Raji (cell line): Measurements from ENCODE around the gene SYCP1.

ENCODE experiments used
- POLR2A ChIP-seq: IDR thresholded peaks from 2 replicates; pipeline ENCODE4 v1.6.1; 2011; ENCODE audit warnings: low read depth, low read length, control low read depth; ENCODE audit not compliant: insufficient read depth

Gene SYCP1, protein sequence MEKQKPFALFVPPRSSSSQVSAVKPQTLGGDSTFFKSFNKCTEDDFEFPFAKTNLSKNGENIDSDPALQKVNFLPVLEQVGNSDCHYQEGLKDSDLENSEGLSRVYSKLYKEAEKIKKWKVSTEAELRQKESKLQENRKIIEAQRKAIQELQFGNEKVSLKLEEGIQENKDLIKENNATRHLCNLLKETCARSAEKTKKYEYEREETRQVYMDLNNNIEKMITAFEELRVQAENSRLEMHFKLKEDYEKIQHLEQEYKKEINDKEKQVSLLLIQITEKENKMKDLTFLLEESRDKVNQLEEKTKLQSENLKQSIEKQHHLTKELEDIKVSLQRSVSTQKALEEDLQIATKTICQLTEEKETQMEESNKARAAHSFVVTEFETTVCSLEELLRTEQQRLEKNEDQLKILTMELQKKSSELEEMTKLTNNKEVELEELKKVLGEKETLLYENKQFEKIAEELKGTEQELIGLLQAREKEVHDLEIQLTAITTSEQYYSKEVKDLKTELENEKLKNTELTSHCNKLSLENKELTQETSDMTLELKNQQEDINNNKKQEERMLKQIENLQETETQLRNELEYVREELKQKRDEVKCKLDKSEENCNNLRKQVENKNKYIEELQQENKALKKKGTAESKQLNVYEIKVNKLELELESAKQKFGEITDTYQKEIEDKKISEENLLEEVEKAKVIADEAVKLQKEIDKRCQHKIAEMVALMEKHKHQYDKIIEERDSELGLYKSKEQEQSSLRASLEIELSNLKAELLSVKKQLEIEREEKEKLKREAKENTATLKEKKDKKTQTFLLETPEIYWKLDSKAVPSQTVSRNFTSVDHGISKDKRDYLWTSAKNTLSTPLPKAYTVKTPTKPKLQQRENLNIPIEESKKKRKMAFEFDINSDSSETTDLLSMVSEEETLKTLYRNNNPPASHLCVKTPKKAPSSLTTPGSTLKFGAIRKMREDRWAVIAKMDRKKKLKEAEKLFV

DNA sequence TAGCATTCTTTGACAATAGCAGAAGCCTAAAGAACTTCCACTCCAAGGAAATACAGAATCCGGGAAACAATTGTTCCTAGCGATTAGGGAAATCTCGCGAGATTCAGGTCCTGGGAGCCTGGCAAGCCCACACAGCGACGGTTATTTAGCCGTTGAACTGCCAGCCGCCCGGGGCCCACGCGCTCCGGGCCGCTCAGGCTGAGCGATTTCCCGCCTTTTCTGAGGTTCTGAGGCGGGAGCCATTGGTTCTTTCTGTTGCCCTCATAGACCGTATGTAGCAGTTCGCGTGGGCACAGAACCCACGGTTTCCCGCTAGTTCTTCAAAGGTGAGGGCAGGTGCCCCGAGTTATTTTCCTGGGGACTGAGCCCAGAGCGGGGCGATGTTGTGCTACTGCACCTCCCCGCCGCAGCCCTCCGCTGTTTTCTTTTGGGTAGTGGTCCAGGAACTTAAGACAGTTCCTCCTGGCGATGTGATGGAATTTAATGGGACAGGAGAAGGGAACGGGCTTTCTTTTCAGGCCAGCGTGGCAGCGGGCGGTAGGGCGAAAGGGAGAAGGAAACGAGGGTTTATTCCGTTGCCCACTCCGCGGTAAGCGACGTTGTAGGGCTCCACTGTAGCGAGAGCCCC is at the start of gene SYCP1:
TSS of gene SYCP1 (plus strand) at position 171 of the 628 bp plus-strand sequence. CDS start 602 bp downstream, outside the sequence.
- TF ChIP-seq POLR2A = no peak

DNA sequence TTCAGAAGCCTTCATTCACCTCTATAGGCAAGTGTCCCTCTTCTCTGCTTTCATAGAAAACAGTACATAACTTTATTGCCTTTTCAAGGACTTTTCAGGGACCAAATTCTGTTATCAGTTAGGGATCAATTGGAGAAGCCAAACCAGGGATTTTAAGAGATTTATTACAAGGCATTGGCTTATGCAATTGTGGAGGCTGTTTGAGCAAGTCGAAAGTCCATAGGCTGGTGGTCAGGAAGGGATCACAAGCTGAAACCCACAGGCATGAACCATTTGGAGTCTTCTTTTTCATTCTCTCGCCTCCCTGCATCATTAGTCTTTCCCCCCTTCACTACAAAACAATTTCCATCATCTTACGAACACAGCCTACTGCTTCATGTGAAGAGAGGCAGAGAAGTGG is 34.8 kb upstream of the SYCP1 start:
- no peak for TF ChIP-seq POLR2A

DNA sequence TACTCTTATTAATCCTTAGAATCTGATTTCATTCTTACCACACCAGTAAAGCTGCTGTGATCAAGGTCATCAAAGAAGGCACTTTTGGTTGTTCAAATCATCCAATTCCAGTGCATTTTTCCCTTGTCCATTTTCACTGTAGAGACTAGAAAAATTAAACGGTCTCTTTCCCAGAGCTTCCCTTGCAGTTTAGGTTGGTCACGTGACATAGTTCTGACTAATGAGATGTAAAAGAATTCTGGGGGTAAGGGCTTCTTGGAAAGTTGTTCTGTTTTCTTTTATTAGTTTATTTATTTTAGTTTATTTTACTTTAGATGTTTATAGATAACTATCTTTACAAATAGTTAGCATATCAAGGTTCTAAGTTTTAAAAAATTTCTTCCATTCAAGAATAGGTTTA is 34.3 kb upstream of the SYCP1 start:
- no peak for TF ChIP-seq POLR2A

DNA sequence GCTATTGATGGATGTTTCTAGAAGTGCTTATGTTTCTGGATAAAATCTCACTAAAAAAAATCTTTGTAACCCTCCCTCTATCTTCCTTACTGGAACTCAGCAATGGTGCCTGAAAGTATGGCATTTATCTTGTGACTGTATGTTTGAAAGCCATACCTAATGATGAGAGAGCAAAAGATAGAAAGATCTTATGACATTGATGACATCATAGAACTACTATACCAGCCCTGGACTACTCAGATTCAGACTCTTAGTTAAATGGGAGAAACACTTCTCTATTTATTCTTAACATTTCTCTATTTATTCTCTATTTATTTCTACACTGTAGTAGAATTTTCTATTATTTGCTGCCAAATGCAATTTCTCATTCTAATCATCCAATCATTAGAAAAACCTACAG is 32.7 kb upstream of the SYCP1 start:
- no peak for TF ChIP-seq POLR2A

DNA sequence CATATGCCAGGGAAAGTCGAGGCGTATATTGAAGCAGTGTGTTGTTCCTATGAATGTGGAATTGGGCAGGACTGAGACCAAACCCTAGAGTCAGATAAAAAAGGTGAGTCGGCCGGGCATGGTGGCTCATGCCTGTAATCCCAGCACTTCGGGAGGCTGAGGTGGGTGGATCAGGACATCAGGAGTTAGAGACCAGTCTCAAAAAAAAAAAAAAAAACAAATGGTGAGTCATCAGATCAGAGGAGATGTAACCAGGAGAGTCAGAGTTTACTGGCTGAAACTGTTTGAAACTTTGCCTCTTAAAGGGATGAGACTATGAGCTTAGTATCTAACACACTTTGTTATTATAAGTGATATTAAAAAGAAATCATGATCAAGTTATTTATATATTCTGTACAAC is 26.4 kb upstream of the SYCP1 start:
- no peak for TF ChIP-seq POLR2A

DNA sequence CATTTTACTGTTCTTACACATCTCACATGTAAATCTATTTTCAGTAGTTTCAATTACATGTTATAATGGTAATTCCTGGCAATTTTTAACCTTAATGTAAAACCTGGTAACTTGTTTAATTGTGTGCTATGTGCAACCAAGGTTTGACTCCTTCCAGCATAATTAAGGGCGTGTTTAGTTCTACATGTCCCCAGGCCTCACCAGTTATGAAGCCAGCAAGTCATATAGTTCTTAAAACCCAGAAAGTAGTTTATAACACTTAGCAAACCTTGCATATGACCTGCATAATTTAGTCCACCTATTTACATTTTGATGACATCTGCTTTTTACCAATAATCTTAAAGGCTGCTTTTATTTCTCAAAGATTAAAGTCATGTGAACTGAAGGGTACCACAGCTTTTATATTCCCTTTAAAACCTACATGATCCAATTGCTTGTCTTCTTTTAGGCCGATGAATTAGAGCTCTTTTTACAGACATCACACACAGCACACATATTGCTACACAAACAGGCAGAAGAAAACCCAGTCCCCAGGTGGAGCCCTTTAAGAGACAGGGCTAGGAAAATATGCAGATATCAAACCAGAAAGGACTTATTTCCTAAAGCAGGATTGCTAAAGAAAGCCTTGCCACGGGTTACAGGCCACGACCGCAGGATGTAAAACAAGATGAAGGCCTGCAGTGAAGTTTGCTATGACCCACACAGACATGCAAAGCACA is 23.2 kb upstream of the SYCP1 start:
- no peak for TF ChIP-seq POLR2A

DNA sequence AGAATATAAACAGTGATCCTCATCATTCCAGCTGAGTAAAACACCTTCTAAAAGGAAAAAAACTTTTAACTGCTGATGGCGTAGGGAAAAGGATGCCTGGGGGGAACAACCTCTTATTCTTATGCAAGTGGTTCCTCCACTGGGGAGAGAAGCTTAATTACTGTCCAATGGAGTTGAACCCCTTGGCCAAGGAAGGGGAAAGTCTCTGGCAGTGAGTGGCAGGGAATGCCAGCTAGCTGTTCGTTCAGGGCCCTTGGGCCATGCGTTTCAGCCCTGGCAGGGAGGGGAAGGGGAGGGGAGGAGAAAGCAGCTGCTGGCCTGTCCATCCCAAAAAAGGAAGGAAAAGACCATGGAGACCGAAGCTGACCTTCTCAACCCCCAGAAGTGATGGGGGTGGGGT is 22.6 kb upstream of the SYCP1 start:
- TF ChIP-seq POLR2A = no peak

DNA sequence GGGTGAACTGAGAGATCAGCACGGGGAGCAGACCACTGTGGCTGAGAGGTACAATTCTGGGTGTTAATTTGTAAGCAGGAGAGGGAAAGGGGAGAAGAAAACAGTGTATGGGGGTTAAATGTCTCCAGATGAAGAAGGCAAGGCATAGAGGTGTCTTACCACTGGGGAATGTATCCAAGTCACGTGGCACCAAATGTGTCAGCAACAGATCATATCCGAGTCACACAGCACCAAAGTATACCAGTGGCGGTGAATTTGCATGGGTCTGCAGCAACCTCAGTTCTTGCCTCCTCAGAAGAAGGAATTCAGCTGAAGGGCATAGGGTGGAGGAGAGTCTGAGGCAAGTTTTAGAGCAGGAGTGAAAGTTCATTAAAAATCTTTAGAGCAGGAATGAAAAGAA is 21.2 kb upstream of the SYCP1 start:
- TF ChIP-seq POLR2A = no peak

DNA sequence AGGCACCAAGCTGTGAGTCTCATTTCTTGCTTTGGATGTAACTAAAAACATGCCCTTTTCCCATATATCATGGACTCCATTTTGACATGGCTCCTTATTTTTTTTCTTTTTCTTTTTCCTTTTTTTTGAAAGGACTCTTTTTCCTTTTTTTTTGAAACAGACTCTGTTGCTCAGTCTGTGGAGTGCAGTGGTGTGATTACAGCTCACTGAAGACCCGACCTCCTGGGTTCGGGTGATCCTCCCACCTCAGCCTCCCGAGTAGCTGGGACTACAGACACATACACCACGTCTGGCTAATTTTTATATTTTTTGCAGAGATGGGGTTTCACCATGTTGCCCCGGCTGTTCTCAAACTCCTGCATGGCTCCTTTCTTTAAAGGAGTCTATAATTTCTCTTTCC is 10.4 kb upstream of the SYCP1 start:
- no peak for TF ChIP-seq POLR2A

DNA sequence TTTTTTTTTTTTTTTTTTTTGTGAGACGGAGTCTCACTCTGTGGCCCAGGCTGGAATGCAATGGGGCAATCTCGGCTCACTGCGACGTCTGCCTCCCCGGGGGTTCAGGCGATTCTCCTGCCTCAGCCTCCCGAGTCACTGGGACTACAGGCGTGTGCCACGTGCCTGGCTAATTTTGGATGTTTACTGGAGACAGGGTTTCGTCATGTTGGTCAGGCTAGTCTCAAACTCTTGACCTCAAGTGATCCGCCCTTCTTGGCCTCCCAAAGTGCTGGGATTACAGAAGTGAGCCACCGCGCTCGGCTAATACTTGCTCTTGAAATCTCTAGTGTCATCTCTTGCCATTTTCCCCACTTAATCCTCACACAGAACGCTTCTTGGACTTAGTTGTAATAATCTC is 1.1 kb upstream of the SYCP1 start:
- no peak for TF ChIP-seq POLR2A

DNA sequence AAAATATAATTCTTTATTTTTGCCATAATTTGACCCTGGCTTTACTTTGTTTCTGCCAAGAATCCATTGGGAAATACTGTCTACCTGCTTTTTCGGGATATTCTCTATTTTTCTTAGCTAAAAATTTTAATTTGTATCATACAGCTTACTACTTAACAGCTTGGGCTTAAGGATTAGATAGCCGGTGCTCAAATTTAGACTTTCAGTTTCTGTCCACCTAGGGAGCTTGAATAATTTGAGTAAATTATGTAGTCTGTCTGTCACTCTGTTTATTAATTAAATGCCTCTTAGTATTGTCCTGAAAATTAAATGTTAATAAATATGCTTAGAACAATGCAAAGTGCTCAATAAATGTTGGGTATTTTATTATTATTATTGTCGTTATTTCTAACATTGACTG is 6.7 kb downstream of the SYCP1 start:
- TF ChIP-seq POLR2A = no peak

DNA sequence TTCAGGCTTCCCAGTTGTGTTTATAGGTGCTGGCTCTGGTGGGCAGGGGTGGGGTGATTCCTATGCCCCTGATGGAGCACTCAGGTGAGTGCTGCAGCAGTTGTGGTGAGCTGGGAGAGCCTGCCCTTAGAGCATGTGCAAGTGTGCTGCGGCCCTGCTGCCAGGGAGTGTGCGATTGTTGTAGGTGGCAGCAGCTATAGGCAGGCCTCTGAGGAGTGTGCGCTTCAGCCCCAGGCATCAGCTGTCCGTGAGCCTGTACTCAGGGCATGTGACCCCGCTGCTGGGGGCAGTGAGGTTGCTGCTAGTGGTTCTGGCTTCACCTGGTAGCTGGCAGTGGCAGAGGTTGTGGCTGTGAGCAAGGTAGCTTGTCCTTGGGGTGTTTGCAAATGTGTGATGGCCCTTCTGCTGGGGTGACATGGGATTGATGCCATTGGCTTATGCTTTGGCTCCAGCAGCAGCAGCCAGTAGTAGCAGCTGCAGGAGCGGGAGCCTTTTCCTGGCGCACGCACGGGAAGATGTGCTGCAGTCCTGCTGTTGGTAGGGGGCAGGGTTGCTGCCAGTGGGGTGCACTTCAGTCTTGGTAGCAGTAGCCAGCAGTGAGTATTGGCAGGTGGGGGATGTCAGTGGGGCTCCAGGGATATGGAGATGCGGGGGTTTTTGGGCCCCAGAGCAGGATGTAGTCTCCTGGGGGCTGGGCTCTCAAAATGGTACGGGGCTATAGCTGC is 37.7 kb downstream of the SYCP1 start:
- TF ChIP-seq POLR2A = no peak

DNA sequence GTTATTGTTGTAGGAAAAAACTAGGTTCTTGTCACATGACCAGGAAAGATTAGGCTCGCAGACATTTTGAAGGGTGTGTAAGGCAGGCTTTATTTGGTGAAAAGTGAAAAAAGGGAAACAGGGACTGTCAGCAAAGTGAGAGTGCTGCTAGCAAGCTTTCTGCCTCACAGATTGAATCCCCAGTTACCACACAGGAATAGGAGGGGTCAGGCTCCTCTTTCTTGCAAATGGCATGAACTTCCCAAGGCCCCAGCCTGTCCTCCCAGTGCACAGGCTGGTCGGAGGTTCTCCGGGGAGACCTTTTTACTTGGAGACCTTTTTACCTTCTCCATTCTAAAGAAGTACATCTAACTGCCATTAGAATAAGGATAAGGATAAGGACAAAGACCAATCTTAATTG is 42.1 kb downstream of the SYCP1 start:
- no peak for TF ChIP-seq POLR2A

DNA sequence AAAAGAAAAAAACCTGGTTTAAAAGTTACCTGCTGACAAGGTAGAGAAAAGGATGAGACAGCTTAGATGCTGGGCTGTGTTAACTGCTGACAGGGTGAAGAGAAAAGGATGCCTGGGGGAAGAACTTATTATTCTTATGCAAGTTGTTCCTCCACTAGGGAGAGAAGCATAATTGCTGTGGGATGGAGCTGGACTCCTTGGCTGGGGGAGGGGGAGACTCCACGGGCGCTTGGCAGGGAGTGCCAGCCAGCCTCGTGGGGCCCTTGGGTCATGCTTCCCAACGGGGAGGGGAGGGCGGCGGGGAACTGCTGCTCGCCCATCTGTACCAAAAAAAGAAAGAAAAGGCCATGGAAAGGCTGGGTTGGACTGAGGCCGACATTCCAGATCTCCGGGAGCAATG is 47.2 kb downstream of the SYCP1 start:
- TF ChIP-seq POLR2A = no peak
